HL-60 (cell line): Measurements from ENCODE around the gene CNTN5.

ENCODE experiments used
- DNase-seq, 2 experiments: peaks; one replicate each; pipeline ENCODE4 v3.0.0-alpha.2; 2010 to 2020; ENCODE audit warnings: low read depth in 1 of 2, low spot score in 1 of 2
- H3K27ac ChIP-seq: fragments of 250-450 bp; sonication (Bioruptor Pico); replicated peaks from 2 replicates; pipeline ENCODE4 v1.5.1; 2020; ENCODE audit warnings: mild to moderate bottlenecking, moderate library complexity
- H3K27me3 ChIP-seq: fragments of 250-450 bp; sonication (Bioruptor Pico); 2 replicates; pipeline ENCODE4 v1.5.1; 2021; ENCODE audit warnings: mild to moderate bottlenecking, moderate library complexity; ENCODE audit not compliant: insufficient read depth, poor library complexity, severe bottlenecking
- H3K4me3 ChIP-seq: replicated peaks from 2 replicates; pipeline ENCODE4 v1.5.1; 2011; ENCODE audit warnings: mild to moderate bottlenecking, control low read depth, low read length; ENCODE audit not compliant: insufficient read depth
- GABPA ChIP-seq: IDR thresholded peaks from 2 replicates; pipeline ENCODE4 v1.6.1; 2012; ENCODE audit warnings: low read depth
- POLR2AphosphoS5 ChIP-seq: IDR thresholded peaks from 2 replicates; pipeline ENCODE4 v1.6.1; 2012; ENCODE audit warnings: low read depth
- SPI1 ChIP-seq: IDR thresholded peaks from 2 replicates; pipeline ENCODE4 v1.6.1; 2012; ENCODE audit warnings: low read depth, mild to moderate bottlenecking, borderline replicate concordance
- TF ChIP-seq, protein P1 (sequence below): IDR thresholded peaks from one replicate; pipeline ENCODE4 v1.5.1; 2011; ENCODE audit warnings: low read length, control low read depth, inconsistent platforms; ENCODE audit not compliant: insufficient read depth
- TF ChIP-seq, protein P2 (sequence below): IDR thresholded peaks from 2 replicates; pipeline ENCODE4 v1.6.1; 2012; ENCODE audit warnings: low read depth; ENCODE audit not compliant: insufficient replicate concordance

Gene CNTN5

DNA sequence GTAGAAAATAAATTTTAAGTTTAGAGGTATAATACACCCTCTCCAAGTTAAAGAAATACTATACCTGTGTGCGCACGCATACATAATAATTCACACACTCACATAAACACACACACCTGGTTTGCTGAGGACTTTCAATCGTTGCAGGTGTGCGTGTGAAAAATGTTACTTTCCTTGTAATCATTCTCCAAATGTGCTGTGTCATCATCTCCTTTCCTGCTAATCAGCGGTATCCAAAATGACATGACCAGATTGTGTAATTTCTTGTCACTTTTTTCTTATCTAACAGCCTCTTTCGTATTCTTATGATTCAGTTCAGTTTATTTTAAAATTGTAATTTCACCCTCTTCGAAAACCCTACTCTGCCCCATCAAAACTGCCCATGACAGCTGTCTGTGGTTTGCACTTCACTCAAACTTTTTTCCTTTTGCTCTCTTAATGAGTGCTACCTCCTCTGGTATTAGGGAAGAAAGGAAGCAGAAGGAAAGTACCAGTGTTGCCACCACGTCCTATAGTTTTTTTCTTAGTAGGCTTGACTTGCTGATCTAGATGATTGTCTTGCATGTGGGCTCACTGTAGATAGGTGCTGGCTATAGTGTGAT is 651.2 kb downstream of the CNTN5 start:
- DNase-seq, result no peak
- no peak for TF ChIP-seq GABPA
- TF ChIP-seq, protein P1, sequence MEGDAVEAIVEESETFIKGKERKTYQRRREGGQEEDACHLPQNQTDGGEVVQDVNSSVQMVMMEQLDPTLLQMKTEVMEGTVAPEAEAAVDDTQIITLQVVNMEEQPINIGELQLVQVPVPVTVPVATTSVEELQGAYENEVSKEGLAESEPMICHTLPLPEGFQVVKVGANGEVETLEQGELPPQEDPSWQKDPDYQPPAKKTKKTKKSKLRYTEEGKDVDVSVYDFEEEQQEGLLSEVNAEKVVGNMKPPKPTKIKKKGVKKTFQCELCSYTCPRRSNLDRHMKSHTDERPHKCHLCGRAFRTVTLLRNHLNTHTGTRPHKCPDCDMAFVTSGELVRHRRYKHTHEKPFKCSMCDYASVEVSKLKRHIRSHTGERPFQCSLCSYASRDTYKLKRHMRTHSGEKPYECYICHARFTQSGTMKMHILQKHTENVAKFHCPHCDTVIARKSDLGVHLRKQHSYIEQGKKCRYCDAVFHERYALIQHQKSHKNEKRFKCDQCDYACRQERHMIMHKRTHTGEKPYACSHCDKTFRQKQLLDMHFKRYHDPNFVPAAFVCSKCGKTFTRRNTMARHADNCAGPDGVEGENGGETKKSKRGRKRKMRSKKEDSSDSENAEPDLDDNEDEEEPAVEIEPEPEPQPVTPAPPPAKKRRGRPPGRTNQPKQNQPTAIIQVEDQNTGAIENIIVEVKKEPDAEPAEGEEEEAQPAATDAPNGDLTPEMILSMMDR, result no peak
- TF ChIP-seq, protein P2, sequence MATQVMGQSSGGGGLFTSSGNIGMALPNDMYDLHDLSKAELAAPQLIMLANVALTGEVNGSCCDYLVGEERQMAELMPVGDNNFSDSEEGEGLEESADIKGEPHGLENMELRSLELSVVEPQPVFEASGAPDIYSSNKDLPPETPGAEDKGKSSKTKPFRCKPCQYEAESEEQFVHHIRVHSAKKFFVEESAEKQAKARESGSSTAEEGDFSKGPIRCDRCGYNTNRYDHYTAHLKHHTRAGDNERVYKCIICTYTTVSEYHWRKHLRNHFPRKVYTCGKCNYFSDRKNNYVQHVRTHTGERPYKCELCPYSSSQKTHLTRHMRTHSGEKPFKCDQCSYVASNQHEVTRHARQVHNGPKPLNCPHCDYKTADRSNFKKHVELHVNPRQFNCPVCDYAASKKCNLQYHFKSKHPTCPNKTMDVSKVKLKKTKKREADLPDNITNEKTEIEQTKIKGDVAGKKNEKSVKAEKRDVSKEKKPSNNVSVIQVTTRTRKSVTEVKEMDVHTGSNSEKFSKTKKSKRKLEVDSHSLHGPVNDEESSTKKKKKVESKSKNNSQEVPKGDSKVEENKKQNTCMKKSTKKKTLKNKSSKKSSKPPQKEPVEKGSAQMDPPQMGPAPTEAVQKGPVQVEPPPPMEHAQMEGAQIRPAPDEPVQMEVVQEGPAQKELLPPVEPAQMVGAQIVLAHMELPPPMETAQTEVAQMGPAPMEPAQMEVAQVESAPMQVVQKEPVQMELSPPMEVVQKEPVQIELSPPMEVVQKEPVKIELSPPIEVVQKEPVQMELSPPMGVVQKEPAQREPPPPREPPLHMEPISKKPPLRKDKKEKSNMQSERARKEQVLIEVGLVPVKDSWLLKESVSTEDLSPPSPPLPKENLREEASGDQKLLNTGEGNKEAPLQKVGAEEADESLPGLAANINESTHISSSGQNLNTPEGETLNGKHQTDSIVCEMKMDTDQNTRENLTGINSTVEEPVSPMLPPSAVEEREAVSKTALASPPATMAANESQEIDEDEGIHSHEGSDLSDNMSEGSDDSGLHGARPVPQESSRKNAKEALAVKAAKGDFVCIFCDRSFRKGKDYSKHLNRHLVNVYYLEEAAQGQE, result no peak
- no peak for TF ChIP-seq SPI1
- no peaks in the 10 kb centered on the region for H3K27me3 ChIP-seq
- no peak overlapping the region for H3K27ac ChIP-seq
- H3K4me3 ChIP-seq, result no peak overlapping the region

DNA sequence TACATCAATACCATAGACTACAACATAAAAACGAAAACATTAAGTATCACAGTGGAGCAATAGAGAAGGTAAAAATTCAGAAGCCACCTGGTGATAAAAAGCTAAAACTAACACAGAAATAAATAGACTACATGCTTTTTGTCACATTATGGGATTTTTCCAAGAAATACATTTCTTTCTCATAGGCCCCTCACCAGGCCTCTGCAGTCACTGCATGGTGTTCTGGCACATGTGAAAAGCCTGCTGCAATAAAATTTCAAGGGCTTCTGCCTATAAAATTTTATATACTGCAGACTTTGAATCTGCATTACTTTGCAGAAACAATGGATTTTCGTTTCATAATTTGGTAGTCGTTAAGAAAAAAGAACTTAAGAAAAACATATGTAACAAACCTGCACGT is 655.5 kb downstream of the CNTN5 start:
- TF ChIP-seq SPI1 (no peak), GABPA (no peak), POLR2AphosphoS5 (no peak)
- TF ChIP-seq, protein P2, result no peak
- TF ChIP-seq, protein P1, result no peak
- H3K27me3 ChIP-seq, result no peaks in the 10 kb centered on the region

DNA sequence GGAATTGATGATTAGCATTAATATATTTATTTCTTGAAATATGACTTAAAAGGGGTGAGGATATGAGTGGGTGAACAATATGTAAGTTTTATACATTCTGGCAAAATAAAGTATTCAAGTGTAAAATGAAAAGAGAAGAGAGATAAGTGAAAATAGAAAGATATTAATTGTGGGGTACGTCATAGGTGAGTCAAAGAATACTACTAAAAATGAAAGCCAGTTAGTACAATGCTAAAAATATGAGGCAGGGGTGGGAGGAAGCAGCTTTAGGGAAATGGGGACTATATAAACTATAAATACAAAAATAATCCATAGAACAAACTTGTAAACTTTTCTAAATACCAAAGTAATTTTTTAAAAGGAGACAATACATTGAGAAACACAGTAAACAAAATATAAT is 661.4 kb downstream of the CNTN5 start:
- Histone ChIP-seq H3K27ac (no peak overlapping the region), H3K4me3 (no peak overlapping the region), H3K27me3 (no peaks in the 10 kb centered on the region)
- TF ChIP-seq, protein P2, result no peak
- no peak for TF ChIP-seq GABPA
- TF ChIP-seq, protein P1, result no peak
- no peak for TF ChIP-seq POLR2AphosphoS5
- no peak for TF ChIP-seq SPI1
- no peak for DNase-seq

More for the DNA sequence above, 655.5 kb downstream of the CNTN5 start:
- Histone ChIP-seq H3K27ac (no peak overlapping the region), H3K4me3 (no peak overlapping the region)
- DNase-seq, result no peak
